HG03469 (cell line): ENCODE measurements around the gene APOBEC3C.
"Not testable (repeated sequence)": the region's sequence is repeated elsewhere in the genome, so short reads cannot be mapped to it uniquely, and the experiment has no call there.

Experiments used
- ATAC-seq: cut with Tn5 transposase; IDR thresholded peaks from one replicate; pipeline ENCODE4 v1.9.1; 2021; ENCODE audit warnings: mild to moderate bottlenecking, moderate library complexity, moderate number of reproducible peaks; ENCODE audit not compliant: unreplicated experiment

APOBEC3C gene

GRCh38 chr22:39020021-39020651, 6.1 kb downstream of the APOBEC3C start:
- not testable (repeated sequence) for ATAC-seq

DNA sequence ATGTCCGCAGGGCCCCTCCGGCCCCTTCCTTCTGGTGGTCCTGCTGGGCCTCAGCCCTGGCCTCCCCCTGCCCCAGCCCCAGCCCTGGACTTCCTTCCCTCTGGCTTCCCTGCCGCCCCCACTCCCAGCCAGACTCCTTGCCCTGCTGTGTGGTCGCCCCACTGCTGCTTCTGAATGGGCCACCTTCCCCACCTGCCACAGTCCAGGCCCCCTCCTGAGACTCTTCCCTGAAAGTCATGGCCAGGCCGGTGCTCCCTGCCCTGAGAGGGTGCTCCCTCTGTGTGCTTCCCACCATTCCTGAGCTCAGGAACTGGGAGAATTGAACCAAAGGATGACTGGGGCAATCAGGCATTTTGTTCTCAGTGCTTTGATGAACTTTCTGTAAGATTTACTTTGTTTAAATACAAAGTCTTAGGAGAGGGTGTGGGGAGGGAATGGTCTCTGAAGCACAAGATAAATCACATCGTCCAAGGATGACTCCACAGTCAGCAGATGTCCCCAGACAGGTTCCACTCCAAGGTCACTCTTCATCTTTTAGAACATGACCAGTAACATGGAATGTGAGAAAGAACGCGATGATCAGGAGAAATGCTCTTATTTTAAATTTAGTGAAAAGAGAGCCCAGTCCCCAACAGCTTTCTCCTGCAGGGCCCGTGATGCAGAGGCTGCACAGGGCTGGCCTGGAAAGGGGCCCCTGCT, 7.6 kb downstream of the APOBEC3C start:
- no peak for ATAC-seq

DNA sequence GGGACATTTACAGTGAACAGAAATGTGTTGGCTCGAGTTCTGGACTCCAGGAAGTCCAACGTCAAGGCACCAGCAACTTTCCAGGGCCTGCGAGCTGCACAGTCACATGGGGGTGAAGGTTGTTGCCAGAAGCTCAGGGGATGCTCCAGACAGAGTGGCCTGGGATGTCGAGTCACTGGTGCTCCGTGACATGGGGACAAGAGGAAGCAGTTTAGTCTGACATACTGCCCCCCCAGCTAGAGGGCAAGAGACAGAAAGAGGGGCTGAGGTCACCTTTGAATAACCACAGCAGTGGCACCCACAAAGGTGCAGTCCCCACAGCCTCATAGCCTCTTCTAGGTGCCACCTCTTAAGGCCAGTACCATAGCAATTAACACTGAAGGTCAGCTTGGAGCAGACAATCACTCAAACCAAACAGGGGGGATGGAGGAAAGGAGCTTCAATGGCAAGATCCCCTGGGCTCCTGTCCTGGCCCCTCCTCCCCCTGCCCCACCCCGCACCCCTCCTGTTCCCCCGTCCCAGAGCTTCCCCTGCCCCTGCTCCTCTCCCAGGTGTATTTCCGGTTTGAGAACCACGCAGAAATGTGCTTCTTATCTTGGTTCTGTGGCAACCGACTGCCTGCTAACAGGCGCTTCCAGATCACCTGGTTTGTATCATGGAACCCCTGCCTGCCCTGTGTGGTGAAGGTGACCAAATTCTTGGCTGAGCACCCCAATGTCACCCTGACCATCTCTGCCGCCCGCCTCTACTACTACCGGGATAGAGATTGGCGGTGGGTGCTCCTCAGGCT, 10.7 kb downstream of the APOBEC3C start:
- no peak for ATAC-seq

- ATAC-seq, result no peak
Observed at GRCh38 chr22:39026509-39027150, 12.6 kb downstream of the APOBEC3C start.

- ATAC-seq, result no peak
Observed at GRCh38 chr22:39027717-39028116, 13.7 kb downstream of the APOBEC3C start.

DNA sequence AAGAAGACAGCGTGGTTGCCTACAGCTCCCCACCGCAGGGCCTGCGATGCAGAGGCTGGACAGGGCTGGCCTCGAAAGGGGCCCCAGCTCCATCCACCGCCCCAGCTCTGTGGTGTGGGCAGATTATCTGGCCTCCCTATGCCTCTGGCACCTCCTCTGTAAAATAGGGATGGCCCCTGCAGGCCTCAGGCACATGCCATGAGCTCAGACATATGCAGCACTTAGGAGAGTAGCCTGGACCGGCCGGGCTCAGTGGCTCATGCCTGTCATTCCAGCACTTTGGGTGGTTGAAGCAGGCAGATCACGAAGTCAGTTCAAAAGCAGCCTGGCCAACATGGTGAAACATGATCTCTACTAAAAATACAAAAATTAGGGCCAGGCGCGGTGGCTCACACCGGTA, 14.2 kb downstream of the APOBEC3C start:
- ATAC-seq, result no peak

DNA sequence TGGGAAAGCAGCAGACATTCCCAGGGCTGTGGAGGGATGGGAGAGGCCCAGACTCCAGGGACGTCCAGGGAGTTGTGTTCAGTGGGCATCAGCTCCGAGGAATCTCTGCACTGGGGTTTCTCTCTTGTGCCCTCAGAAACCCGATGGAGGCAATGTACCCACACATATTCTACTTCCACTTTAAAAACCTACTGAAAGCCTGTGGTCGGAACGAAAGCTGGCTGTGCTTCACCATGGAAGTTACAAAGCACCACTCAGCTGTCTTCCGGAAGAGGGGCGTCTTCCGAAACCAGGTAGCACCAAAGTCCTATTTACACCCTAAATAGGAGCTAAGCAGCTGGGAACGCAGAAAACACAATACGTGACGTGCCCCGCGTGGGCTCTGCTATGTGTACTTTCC, 15.2 kb downstream of the APOBEC3C start:
- ATAC-seq, result no peak

DNA sequence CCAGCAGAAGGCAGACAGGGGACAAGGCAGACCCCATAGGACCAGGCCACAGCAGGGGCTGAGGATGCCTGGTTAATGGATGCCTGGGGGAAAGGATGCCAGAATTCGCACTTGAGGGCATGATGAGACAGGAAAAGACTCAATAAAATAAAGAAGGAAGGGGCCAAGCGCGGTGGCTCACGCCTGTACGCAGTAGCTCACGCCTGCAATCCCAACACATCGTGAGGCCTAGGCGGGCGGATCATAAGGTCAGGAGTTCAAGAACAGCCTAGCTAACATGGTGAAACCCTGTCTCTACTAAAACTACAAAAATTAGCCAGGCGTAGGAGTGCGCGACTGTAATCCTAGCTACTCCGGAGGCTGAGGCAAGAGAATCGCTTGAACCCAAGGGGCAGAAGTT, 16.6 kb downstream of the APOBEC3C start:
- no peak for ATAC-seq

GRCh38 chr22:39031434-39032295, 17.6 kb downstream of the APOBEC3C start:
- not testable (repeated sequence) for ATAC-seq

- not testable (repeated sequence) for ATAC-seq
Observed at GRCh38 chr22:39037071-39037470, 23.0 kb downstream of the APOBEC3C start.

DNA sequence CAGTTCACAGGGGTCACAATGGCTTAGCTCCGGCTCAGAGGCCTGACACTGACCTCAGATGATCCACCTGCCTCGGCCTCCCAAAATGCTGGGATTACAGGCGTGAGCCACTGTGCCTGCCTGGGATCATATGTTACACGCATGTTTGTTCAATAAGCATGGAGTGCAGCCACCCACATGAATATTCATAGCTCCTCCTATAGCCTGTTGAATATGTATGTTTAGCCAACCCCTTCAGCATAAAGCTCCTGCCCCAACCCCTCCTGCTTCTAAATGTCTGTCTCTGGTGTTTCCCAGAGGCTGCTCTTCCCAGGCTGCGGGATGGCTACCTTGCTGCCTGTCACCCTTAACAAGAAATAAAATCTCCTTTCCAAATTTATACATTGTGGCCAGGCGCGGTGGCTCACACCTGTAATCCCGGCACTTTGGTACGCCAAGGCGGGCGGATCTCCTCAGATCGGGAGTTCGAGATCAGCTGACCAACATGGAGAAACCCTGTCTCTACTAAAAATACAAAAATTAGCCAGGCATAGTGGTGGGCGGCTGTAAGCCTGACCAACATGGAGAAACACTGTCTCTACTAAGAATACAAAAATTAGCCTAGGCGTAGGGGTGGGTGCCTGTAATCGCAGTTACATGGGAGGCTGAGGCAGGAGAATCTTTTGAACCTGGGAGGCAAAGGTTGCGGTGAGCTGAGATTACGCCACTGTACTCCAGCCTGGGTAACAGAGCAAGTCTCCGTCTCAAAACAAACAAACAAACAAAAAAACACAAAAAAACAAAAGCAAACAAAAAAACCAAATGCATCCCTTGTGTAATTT, 25.5 kb downstream of the APOBEC3C start:
- ATAC-seq, result no peak

DNA sequence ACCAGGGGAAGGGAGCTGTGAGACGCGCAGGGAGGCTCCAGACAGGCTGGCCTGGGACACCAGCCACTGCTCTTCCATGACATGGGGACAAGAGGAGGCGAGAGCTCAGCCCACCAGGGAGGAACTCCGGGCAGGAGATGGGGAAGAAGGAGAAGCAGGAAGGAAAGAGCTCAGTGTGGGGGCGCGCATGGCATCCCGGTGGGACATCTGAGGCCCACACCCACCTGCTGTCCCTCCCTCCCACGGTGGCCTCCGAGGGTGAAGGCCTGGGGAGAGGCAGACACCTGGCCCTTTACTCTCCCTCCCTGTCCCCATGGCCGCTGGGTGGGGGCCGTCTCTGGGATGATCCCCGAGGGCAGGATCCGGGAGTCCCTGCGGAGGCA, 26.1 kb downstream of the APOBEC3C start:
- peak; percentile 11 for ATAC-seq

DNA sequence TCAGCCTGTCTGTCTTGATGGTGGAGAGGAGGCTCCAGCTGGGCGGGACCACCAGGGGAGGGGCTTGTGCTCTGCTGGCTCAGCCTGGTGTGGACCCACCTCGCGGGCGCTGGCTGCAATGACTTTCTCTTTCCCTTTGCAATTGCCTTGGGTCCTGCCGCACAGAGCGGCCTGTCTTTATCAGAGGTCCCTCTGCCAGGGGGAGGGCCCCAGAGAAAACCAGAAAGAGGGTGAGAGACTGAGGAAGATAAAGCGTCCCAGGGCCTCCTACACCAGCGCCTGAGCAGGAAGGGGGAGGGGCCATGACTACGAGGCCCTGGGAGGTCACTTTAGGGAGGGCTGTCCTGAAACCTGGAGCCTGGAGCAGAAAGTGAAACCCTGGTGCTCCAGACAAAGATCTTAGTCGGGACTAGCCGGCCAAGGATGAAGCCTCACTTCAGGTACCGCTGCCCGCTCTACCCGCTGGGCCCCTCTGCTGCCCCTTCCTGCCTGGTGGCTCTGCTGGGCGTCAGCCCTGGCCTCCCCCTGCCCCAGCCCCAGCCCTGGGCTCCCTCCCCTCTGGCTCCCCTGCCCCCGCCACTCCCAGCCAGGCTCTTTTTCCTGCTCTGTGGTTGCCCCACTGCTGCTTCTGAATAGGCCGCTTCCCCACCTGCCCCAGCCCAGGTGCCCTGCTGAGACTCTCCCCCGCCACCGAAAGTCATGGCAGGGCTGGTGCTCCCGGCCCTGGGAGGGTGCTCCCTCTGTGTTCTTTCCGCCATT, 26.7 kb downstream of the APOBEC3C start, which contains the start of gene APOBEC3F:
Gene APOBEC3F, plus strand, starts transcription at position 327 of the 759 bp plus-strand sequence. Its CDS starts 97 bp downstream, at position 424.
- ATAC-seq, result peak; percentile 70

DNA sequence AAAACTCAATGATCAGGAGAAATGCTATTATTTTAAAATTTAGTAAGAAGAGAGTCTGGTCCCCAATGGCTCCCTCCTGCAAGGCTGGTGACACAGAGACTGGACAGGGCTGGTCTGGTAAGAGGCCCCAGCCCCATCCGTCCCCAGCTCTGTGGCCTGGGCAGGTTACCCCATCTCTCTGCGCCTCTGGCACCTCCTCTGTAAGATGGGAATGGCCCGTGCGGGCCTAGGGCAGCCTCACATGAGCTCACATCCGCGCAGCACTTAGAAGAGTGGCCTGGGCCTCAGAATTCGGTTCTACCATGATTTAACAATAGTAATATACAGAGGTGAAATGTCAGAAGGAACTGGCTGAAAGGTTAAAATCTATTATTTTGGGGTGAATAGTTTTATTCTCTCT, 27.9 kb downstream of the APOBEC3C start:
- ATAC-seq, result no peak

DNA sequence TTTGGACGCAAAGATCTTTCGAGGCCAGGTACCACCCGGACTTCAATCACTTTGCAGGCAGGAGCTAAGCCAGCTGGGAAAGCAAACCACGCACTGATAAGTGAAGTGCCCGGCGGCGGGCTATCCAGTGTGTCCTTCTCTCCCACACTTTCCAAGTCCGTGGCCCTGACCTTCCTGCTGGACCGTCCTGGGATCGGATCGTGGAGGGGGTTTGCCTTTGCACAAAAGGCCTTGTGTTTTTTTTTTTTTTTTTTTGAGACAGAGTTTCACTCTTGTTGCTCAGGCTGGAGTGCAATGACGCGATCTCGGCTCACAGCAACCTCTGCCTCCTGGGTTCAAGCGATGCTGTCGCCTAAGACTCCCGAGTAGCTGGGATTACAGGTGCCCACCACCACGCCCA, 29.0 kb downstream of the APOBEC3C start:
- ATAC-seq, result not testable (repeated sequence)

GRCh38 chr22:39045136-39045535, 31.1 kb downstream of the APOBEC3C start:
- ATAC-seq, result not testable (repeated sequence)

DNA sequence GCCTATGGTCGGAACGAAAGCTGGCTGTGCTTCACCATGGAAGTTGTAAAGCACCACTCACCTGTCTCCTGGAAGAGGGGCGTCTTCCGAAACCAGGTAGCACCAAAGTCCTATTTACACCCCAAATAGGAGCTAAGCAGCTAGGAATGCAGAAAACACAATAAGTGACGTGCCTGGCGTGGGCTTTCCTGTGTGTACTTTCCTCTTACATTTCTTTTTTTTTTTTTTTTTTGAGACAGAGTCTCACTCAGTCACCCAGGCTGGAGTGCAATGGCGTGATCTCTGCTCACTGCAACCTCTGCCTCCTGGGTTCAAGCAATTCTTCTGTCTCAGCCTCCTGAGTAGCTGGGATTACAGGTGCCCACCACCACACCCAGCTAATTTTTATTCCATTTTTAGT, 35.4 kb downstream of the APOBEC3C start:
- not testable (repeated sequence) for ATAC-seq

DNA sequence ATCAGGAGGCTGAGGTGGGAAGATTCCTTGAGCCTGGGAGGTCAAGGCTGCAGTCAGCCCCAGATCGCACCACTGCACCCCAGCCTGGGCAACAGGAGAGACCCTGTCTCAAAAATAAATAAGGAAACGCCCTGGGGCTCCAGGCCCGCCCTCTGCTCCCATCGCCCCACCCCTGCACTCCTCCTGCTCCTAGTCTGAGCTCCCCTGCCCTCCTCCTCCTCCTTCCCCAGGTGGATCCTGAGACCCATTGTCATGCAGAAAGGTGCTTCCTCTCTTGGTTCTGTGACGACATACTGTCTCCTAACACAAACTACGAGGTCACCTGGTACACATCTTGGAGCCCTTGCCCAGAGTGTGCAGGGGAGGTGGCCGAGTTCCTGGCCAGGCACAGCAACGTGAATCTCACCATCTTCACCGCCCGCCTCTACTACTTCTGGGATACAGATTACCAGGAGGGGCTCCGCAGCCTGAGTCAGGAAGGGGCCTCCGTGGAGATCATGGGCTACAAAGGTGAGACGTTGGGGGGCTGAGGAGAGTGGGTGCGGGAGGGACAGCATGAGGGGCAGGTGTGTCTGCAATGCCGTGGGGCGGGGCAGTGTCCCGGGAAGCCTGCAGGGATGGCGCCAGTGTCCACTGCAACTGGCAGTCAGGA, 37.9 kb downstream of the APOBEC3C start:
- ATAC-seq, result not testable (repeated sequence)
